GM18498 (cell line): Measurements from ENCODE around the gene SLC24A2.
"Not testable (repeated sequence)": the region's sequence is repeated elsewhere in the genome, so short reads cannot be mapped to it uniquely, and the experiment has no call there.

Experiments used
- ATAC-seq: cut with Tn5 transposase; IDR thresholded peaks from one replicate; pipeline ENCODE4 v1.9.1; 2021; ENCODE audit warnings: mild to moderate bottlenecking, moderate library complexity; ENCODE audit not compliant: unreplicated experiment

Gene SLC24A2

DNA sequence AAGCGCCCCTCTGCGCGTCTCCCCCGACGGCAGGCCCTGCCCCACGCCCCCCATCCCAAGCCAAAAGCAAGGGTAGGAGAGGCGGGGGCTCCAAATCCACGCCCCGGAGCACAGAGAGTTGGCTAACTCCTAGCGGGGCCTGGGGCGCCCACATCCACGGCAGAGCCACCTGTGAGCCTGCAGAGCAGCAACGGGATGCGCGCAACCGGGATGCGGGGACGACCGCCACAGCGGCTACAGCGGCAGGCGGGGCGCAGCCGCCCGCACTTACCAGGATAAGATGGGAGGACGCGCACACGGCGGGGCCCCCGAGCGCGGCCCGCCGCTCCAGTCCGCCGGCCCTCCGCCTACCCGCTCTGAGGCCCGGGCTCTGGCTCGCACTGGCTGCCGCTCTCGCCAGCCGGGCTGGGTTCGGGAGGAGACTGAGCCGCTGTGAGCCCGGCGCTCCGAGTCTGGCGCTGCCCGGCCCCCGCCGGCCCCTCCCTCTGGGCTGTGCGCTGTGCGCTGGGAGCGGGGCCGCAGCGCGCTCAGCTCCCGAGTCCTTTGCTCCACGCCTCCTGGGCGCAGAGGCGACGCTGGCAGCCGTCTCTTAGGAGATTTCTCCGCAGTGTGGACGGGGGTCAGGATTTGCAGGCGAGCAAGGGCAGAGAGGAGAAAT lies at the start of gene SLC24A2:
Gene SLC24A2 (minus strand): TSS at position 424 of the 658 bp plus-strand sequence.
- ATAC-seq: no peak

GRCh38 chr9:19833331-19833730 lies 44.5 kb upstream of the SLC24A2 start:
- ATAC-seq: not testable (repeated sequence)

DNA sequence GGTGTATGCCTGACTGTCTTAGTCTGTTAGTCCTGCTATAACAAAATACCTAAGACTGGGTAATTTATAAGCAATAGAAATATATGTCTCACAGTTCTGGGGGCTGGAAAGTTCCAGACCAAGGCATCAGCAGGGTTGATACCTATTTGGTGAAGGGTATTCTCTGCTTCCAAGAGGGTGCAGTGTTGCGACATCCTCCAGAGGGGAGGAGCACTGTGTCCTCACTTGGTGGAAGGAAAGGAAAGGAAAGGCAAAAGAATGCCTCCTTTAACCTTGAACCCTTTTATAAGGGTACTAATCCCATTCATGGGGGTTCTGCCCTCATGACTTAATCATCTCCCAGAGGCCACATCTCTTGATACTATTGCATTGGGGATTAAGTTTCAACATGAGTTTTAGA lies 42.0 kb upstream of the SLC24A2 start:
- ATAC-seq: no peak

GRCh38 chr9:19828576-19829109 lies 39.8 kb upstream of the SLC24A2 start:
- no peak for ATAC-seq

DNA sequence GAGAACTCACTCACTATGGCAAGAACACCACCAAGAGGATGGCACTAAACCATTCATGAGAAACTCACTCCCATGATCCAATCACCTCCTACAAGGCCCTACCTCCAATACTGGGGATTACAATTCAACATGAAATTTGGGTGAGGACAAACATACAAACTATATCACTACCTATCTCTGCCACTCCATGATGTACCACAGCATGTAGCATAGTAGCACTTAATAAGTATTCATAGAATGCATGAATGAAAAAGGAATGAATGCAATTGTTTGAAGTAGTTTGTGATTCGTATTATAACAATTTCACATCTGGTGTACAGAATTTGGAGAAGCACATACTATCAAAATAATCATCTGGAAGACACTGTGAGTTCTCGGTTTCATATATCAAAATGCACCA lies 27.9 kb upstream of the SLC24A2 start:
- ATAC-seq: no peak

GRCh38 chr9:19812194-19812593 lies 23.4 kb upstream of the SLC24A2 start:
- no peak for ATAC-seq

GRCh38 chr9:19809422-19810269 lies 20.8 kb upstream of the SLC24A2 start:
- no peak for ATAC-seq

DNA sequence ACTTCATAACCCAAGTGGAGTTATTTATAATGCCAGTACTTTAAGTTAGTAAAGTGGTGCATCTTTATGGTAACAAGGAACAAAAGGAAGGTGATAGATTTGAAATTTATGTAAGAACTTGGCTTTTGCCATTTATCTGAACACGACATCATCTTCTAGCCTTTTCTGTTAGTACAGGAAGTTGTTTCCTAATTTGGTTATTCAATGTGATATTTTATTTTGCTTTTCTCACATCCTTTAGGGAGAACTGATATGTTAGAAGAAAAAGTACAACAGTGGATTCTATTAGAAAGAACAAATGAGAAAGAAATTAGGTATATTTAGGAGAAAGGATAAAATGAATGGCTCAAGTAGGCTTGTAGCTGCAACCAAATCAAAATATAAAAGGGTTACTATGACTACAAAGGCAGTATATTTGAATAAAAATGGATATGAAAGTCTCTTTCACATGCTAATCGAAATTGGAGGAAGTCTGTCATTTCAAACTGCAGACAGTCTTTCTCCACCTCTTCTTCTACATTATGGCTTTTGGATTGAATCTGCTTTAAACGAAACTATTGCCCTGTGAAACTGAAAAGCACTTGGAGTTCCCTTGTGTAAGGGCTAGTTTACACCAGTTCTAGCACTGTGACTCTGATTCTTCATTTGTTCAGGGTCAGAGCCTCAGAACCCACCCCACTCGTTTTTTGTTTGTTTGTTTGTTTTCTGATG lies 18.5 kb upstream of the SLC24A2 start:
- no peak for ATAC-seq

GRCh38 chr9:19804431-19804830 lies 15.6 kb upstream of the SLC24A2 start:
- ATAC-seq: no peak

GRCh38 chr9:19800884-19801283 lies 12.0 kb upstream of the SLC24A2 start:
- ATAC-seq: no peak

DNA sequence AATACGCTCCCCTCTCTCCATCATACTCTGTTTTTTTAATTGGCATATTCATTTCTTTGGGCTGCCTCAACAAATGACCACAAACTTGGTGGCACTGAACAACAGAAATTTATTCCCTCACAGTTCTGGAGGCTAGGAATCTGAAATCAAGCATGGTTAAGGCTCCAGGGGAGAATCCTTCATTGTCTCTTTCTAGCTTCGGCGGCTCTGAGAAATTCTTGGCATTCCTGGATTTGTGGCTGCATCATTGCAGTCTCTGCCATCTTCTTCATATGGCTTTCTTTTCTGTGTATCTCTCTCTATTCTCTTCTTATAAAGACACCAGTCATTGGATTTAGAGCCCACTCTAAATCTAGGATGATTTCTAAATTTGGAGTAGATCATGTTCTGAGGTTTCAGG lies 10.9 kb upstream of the SLC24A2 start:
- ATAC-seq: no peak

GRCh38 chr9:19788152-19788551 lies 685 bp downstream of the SLC24A2 start:
- ATAC-seq: no peak

DNA sequence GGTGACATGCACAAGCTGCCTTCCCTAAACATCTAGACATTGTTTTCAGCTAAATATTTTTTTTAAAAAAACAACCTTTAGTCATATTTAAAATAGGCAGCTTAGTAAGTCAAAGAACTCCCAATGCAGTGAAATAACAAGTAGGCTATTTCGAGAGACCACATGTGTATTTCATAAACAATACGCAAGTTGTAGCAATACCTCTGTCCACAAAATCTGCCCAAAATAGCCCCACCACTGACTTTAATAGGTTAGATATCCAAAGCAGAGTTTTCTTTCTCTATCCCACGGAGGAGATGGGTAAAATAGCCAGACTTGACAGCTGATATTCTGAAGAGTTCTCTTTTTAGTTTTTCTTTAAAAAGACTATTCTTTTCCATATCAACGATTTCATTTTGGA lies 1.2 kb downstream of the SLC24A2 start:
- no peak for ATAC-seq

- no peak for ATAC-seq
Measured at GRCh38 chr9:19785230-19785629, 3.6 kb downstream of the SLC24A2 start.

- ATAC-seq: no peak
Measured at GRCh38 chr9:19784136-19784535, 4.7 kb downstream of the SLC24A2 start.

DNA sequence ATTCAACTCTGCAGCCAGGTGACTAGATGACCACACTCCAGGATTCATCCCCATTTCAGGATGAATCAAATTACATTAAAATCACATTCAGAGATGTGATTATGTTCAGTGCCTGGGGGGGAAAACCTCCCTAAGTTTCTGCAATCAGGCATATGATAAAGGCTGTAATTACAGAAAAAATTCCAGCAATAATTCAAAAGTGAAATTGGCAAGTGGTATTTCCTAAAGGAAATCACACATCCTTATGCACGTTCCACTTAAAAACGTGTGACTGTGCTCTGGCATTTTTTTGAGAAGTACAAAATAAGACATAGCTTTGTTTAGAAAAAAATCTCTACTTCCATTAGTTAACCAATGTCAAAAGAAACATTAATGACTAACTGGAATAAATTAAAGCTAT lies 5.3 kb downstream of the SLC24A2 start:
- no peak for ATAC-seq

DNA sequence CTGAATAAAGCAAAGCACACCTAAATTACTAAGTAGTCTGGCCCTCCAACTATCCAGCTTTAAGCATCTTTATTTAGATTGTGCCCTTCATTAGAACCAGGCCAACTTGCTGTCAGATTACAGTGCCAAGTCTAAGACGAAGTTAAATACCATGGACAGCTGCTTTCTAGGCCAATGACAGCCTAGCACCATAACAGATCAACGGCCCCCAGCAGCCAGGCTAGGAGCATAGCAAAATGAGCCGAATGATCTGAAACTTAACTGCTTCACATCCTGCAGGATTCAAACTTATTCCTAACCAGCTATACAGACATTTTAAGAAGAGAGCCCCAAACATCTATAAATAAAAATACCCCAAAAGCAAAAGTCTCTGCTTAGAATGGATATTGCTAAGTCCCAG lies 6.8 kb downstream of the SLC24A2 start:
- ATAC-seq: no peak

DNA sequence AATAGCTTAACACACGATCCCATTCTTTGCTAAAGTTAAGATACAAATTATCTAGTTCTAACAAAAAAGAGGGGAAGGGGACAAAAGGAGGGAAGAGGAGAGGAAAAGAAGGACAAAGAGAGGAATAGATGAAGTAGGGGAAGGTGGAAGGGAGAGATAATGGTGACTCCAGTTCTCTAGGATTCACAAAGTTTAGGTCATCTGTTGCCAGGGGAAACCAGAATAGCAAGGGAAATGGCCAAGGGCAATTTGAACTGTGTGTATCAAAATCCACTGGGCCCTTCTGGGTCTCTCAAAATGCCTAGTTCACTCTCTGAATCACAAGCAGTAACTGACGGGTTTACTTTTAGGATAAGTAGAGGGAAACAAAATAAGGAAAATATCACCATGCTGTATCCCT lies 7.6 kb downstream of the SLC24A2 start:
- ATAC-seq: no peak

GRCh38 chr9:19771446-19771845 lies 17.4 kb downstream of the SLC24A2 start:
- no peak for ATAC-seq

DNA sequence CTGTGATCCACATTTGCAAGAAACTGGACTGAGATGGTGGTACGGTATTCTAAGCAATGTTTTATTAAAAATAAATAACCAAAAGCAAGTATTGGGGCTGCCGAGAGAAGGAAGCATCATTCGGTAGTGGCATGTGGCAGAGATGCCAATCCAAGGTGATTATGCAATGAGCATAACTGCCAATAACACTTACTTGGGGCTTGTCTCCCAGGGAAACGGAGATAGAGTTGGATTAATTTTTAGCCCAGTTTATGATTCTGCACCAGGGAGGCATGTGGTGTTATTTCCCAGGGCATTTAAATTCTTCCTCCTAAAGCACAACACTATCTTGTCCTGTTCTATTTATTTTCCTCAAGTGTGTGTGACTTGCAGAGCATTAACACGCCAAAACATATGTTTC lies 17.9 kb downstream of the SLC24A2 start:
- ATAC-seq: no peak

GRCh38 chr9:19769213-19769612 lies 19.6 kb downstream of the SLC24A2 start:
- ATAC-seq: no peak

DNA sequence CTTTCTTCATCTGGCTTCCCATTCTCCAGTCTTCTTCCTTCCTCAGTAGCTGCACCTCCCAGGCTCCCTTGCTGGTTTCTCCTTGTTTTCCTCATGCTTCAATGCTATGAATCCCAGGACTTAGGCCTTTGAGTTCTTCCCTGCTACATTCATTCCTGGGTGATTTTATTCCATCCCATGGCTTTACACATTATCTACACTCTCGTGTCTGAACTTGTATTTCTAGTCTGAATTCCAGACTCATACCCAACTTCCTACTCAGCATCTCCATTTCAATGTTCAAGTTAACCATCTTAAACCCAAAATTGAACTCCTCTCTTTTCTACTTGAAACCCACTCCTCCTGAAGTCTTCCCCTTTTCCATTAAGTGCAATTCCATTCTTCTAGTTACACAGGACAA lies 20.0 kb downstream of the SLC24A2 start:
- ATAC-seq: no peak
